HG03159 (cell line): ENCODE measurements around the gene NOTCH4.
"Not testable (repeated sequence)": the region's sequence is repeated elsewhere in the genome, so short reads cannot be mapped to it uniquely, and the experiment has no call there.

Source experiments
- ATAC-seq: cut with Tn5 transposase; IDR thresholded peaks from one replicate; pipeline ENCODE4 v1.9.1; 2021; ENCODE audit warnings: mild to moderate bottlenecking, moderate library complexity; ENCODE audit not compliant: unreplicated experiment

Gene NOTCH4

DNA sequence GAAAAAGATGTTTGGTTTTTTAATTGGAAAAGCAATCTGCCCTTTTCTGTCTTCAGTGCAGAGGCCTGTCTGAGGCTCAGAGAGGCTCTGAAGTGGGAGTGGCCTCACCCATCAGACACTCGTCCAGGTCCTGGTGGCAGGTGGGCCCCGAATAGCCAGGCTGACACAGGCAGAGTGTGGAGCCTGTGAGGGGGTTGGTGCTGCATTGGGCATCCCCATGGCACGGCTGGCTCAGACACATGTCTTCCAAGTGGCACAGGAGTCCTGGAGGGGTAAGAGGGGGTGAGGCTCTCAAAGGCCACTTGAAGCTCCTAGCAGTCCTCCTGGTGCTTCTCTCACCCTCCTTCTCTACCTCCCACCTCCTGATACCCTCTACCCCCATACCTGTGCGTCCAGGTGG is 3.8 kb downstream of the NOTCH4 start:
- no peak for ATAC-seq

DNA sequence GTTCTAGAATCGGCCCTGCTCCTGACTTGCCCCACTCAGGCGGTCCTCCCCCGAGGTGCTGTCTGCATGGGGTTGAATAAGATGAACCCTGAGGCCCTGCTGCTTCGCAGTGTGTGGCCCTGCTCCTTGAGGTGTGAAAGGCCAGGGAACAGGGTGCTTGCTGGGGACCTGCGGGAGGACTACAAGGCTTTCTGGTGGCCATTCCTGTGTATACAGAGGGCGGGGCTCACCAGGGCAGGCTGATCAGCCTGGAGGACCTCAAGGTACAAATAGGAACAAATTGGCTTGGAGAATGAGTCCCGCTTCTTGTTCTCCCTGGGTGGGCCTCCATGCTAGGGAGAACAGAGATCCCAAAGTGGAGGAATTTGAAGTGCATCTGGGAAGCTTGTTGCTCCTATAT is 5.7 kb downstream of the NOTCH4 start:
- no peak for ATAC-seq

DNA sequence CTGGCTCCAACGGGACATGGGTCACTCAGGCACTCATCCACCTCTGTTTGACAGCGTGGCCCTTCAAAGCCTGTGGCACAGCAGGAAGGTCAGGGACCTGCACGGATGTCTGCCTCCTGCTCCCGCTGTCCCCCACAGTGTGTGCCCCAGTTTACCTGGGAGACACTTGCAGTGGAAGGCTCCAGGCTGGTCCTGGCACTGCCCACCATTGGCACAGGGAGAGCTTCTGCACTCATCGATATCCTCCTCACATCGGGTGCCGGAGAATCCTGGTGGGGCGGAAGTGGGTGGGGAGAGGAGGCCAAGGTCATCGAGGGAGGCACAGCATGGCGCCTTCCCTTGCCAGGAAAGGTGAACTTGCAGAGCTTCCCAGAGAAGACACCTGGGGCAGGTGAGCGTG is 6.9 kb downstream of the NOTCH4 start:
- no peak for ATAC-seq

DNA sequence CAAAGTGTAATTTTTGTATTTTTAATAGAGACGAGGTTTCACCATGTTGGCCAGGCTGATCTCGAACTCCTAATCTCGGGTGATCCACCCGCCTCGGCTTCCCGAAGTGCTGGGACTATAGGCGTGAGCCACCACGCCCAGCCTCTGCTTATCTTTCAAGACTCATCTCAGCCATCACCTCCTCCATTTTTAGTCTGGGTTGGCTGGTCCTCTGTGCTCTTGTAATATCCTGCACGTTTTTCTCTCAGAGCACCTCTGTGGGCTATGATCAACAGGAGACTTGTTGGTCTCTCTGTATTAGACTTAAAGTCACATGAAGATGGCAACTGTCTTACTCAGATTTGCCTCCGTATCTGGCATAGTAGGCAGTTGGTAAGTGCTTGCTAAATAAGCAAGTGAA is 7.6 kb downstream of the NOTCH4 start:
- no peak for ATAC-seq

DNA sequence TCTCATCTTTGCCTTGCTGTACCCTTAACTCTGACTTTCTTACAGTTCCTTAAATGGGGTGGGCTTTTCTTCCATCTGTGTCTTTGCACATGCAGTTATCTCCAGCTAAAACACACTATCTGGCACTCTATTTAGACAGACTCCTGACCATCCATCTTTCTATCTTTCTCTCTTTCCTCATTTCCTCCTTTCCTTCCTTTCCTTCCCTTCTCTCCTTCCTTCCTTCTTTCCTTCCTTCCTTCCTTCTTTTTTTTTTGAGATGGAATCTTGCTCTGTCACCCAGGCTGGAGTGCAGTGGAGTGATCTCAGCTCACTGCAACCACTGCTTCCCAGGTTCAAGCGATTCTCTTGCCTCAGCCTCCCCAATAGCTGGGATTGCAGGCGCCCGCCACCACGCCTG is 8.2 kb downstream of the NOTCH4 start:
- no peak for ATAC-seq

DNA sequence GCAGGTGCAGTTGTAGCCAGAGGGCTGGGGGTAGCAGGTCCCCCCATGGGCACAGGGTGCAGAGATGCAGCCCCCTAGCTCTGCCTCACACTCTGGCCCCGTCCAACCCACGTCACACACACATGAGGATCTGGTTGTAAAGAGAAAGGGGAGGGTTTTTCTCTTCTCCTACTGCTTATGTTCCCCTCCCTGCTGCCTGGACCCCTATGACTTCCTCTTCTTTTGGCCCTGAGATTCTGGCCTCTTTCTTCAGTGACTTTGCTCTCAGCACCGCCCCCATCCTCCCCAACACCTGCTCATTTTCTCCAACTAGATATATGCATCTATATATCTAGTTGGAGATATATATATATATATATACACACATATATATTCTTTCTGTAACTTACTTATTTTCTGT is 9.7 kb downstream of the NOTCH4 start:
- no peak for ATAC-seq

DNA sequence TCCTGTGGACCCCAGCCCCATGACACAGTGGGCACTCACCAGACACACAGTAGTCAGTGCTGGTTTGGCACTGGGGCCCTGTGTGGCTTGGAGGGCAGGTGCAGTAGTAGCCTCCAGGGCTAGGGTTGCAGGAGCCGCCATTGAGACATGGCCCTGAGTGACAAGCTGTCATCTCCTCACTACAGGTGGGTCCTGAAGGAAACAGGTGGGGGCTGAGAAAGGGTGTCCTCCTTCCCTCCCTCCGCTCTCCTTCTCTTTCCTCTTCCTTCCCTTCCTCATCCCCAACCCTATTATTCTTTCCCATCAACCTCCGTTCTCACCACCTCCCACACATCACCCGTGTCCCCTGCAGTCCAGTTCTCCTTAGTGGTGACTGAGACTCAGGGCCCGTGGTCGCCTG is 10.2 kb downstream of the NOTCH4 start:
- no peak for ATAC-seq

DNA sequence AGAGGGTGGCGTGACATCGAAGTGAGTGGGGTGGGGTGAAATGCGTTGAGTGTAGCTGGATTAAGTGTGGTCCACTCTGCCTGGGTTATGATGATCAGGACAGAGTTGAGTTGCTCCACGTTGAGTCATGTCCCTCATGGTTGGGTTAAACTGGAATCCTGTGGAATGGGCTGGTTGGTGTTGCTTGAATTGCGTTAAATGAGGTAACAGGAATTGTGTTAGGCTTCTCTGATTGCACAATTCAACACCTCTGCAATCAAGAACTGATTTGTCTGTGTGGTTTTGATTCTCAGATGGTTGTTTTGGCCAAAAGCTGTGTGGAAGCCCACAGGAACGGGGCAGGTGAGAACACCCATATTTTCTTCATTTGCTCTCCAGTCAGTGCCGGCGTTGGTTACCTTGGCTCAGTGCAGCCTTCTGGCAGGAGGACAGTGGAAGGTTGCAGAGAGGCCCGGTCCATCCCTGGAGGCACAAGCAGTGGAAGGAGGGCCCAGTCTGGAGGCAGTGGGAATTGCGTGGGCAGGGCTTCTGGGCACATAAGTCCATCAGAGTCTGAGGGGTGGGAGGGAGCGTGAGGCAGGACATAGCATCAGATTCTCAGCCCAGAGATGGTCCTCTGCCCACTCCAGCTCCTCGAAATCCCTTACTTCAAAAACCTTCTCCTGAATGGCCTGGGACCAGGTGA is 11.6 kb downstream of the NOTCH4 start:
- ATAC-seq: no peak

DNA sequence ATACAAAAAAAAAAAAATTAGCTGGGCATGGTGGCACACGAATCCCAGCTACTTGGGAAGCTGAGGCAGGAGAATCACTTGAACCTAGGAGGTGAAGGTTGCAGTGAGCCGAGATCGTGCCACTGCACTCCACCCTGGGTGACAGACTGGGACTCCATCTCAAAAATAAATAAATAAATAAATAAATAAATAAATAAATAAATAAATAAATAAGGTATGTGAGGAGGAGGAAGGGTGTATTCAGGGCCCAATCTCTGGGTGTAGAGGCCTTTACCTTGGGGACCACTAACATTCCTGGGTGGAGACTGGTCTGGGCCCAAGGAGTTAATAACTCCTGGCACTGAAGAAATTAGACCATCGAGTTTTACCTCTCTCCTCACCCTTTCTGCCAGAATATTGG is 12.4 kb downstream of the NOTCH4 start:
- ATAC-seq: not testable (repeated sequence)

DNA sequence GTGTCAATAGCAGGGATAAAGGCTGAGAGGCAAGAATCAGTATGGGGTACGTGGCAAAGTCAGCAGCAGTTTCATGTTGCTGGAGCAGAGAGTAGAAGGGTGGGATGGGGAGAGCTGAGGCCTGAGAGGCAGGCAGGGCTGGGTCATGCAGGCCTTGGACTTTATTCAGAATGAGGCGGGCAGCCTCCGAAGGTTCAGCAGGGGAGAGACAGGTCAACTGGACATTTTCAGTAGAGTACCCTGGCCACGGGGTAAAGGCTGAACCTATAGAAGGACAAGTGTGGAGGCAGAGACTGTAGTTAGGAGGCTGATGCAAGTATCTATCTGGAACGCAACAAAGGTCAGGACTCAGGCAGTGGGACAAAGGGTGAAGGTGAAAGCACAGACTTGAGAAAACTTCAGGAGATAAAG is 13.7 kb downstream of the NOTCH4 start:
- no peak for ATAC-seq

DNA sequence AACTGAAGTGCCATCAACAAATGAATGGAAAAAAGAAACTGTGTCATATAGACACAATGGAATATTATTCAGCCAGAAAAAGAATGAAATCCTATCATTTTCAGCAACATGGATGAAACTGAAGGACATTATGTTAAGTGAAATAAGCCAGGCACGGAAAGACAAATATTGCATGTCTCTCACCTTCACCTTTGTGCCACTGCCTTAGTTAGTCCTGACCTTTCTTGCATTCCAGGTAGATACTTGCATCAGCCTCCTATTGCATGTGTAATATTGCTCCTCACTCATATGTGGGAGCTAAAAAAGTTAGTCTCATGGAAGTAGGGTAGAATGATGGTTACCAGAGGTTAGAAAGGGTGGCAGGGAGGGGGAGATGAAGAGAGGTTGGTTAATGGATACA is 14.9 kb downstream of the NOTCH4 start:
- no peak for ATAC-seq

DNA sequence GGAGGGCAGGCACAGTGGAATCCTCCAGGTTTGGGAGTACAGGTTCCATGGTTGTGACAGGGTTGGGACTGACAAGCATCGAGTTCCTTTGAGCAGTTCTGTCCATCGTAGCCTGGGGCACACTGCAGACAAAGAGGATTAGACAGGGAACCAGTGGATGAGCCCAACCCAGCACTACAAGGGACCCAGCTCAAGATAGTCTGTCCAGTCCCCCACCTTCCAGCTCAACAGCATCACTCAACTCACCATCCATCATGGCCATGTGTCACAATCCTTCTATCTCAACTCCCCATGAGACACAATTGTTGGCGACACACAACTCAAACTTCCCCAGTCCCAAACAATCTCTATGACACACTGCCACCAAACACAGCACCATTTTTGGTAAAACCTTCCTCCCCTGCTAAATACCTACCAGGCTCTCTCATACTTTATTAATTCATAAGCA is 19.6 kb downstream of the NOTCH4 start:
- ATAC-seq: no peak

DNA sequence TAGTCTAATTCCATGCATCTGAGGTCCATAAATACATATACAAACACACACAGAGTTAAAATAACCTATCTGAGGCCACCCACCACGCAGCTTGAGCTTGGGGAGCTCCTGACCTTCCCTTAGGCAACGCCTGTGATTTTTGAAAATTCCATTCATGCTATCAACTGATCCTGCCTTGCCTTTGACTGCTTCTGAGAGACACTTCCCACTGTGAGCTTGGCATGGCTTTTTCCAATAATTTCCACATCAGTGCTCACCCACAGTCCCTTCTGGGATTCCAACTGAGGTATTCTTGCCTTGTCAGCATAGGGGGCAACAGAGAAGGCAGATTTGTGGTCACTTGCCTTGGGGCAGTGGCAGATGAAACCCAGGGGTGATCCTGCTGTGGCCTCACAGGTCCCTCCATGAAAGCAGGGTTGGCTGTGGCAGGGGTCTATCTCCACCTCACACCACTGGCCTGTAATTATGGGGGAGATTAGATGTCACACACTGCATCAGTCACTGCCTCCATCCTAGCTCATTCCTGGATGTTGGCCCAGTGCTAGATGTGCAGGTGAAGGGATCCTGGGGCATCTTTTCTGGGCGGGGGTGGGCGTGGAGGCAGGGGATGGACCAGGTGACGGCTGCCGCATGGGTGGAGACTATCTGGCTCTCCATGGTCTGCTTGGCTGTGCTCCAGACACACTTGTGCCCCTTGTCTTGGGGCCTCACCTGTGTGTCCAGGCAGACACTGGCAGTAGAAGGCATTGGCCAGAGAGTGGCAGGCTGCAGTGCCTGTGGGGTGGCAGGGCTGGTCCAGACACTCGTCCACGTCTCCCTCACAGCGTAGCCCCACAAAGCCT is 20.2 kb downstream of the NOTCH4 start:
- no peak for ATAC-seq

DNA sequence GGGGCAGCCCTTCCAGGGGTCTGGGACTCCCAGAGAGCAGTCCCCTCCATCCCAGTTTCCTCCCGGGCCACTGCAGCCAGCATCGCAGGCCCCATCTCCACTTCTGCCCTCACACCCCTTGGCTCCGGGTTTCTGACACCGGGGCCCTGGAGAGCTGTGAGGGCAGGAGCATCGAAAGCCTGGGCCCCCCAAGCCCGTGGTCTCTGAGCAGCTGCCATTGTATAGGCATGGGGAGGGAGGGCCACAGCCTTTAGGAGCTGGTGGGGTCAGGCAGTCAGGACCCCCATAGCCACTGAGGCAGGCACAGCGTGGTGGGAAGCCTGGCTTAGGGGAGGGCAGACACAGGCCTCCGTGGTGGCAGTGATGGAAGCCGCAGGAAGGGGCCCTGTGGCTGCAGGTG is 21.7 kb downstream of the NOTCH4 start:
- ATAC-seq: no peak

DNA sequence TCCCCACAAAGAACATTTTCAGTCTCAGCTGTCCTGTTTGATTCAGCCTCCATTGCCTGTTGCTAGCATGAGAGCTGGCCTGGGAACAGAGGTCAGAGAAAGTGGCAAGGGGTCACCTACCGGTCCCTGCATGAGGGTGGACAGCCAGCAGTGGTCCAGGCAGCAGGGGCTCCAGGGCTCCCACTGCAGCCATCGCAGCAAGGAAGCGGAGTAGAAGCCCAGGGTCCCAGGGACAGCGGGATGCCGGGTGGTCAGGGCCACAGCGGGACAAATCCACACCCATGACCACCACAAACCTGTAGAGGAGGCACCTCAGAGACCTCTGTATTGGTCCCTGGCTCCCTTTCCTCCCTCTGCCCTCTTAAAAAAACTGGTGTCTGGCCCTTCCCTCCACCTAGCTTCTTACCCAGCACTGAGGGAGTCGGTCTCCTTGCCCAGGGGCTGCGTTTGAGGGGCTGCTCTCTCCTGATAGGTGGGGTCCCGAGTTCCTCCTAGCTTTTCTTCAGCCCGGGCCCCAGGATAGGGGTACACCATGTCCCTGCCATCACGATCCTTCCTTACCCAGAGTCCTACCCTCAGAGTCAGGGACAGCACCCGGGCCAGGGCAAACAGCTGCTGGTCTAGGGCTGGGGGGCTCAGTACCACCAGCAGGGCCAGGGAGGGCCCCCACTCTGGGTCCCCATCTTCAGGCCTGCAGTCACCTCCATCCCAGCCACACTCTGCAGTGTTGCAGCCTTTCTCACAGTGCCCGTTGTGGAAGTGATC is 23.0 kb downstream of the NOTCH4 start:
- ATAC-seq: no peak

DNA sequence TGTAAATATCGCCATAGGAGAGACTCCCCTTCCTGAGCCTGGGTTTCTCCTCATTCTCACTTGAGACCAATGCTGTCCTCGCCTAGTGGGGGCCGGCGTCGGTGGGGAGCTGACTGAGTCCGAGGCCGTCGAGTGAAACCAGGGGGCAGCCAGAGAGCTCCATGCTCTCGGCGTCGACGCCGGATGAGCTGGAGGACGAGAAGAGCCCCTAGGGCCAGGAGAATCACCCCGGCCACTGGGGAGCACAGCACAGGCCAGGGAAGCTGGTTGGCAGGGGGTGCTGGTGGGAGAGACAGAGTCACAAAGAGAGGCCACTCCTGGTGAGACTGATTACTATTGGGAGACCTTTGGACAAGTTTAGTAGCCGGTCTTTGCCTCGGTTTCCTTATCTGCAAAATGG is 25.0 kb downstream of the NOTCH4 start:
- ATAC-seq: no peak

DNA sequence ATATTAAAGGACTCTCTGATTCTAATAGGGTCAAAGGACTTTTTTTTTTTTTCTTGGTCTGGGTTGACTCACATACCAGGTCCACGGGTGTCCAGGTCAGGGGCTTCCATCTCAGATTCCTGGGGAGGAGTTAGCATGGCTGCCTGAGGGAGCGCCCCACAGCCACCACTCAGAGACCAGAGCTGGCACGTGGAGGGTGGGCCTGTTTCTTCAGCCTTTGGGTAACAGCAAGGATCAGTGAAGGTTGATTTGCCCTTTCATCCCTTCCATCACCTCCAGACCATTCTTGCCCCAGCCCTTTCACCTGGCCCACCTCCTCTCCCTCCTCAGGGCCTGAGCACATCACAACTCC is 25.5 kb downstream of the NOTCH4 start:
- no peak for ATAC-seq

DNA sequence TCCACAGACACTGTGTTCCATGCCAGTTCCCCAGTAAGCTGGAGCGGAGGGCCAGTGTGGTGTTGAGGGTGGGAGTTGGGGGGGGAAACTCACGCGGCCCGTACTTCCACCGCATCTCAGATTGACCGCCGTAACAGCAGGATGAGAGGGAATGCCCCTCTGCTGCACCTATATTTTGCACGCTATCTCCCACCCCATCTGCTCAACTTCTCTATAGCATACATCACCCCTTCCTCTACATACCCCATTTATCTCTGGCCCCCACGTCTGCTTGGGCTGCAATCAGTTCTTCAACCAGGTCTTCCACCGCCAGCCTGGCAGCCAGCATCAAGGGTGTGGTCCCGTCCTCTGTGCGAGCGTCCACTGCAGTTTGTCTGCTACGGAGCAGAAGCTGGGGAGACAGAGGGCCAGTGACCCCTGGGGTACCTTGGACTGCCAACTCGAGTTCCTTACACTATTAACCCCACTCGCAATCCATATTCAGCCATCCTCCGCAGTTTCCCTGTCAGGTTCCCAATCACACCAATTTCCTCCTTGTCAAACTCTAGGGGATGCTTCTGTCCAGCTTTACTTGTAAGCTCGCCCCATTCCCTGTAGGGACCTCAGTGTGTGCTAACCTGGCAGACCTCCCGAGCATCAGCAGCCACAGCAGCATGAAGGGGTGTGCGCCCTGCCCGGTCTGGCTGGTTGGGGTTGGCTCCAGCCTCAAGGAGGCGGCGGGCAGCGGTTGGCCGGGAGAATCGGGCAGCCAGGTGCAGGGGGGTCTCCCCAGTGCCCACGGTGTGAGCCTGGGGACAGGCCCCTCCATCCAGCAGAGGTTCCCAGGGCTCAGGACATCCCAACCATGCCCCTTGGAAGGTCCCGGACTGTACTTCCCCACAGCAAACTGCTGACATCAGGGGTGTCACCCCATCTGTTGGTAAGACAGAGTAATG is 26.9 kb downstream of the NOTCH4 start:
- ATAC-seq: no peak

DNA sequence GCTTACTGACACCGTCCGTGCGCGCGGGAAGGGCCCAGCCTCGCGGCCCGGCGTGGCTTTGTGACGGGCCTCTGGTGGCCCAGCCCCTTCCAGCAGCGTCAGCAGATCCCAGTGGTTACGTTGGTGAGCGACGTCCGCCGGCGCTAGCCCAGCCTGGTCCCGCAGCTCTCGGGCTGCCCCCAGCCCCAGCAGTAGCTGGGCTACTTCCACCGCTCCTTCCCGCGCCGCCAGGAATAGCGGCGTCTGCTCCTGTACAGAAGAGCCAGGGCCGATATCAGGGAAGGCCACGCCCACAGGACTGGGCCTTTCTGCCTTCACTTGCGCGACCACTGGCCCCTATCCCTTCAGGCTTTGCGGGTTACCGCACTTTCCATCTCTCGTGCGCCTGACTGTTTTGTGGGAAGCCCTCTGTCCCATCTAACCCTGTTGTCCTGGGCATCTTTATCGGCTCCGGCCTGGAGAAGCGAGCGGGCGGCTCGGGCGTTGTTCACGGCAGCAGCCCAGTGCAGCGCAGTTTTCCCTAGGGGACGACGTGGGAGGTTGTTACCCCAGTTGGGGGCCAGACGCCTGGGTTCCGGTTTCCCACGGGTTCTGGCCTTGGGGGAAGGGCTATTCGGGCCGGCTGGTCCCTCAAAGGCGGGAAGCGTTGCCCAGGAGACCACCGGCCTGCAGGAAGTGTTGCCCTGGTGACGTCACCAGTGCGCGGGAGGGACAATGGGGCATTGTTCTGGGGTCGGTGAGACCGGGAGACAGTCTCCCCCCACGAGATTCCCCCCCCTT is 27.8 kb downstream of the NOTCH4 start:
- peak; percentile 76 for ATAC-seq

DNA sequence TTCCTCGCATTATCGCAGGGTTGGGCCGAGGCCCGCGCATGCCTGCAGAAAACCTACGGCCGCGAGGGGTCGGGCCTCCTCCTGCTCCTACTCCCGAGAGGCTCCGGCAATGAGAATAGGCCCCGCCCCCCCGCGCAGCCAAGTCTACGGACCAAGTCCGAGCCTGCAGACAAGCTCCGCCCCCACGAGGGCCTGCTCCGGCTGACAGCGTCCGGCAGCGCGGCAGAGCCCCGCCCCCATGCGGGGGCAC is 28.3 kb downstream of the NOTCH4 start:
- peak; percentile 69 for ATAC-seq
